Activated CD4-positive, alpha-beta T cell treated with anti-CD3 and anti-CD28 coated beads for 1 hour (primary cell): ENCODE measurements around the gene GNG4.
"Not testable (repeated sequence)": the region's sequence is repeated elsewhere in the genome, so short reads cannot be mapped to it uniquely, and the experiment has no call there.

Experiments used
- DNase-seq: peaks from one replicate; pipeline ENCODE4 v3.0.0-alpha.2; 2020

GNG4 gene

DNA sequence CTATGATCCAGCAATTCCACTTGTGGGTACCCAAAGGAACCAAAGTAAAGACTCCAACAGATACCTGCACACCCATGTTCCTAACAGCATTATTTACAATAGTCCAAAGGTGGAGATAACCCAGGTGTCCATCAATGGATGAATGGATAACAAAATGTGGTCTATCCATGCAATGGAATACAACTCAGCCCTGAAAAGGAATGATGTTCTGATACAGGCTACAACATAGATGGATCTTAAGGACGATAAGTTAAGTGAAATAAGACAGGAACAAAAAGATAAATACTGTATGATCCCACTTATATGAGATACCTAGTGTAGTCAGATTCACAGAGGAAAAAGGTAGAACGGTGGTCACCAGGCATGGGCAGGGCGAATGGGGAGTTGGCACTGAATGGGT is 69.7 kb downstream of the GNG4 start:
- no peak for DNase-seq

DNA sequence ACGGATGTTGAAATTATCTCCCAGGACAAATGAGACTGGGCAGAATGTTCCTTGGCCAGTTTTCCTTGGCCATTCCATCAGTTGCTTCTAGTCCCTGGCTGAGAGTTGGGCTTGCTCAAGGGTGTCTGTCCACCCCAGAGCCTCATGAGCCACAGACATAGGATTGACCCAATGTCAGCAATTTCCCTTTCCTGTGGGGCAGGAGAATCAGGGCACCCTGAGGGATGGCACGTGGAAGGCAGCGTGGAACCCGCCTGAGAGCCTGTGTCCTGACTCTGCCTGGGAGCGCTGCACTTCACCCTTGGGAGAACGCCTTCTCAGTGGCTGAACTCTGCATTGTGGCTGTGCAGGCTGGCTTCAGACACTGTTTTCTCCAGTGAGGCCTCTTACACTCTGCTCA is 74.0 kb downstream of the GNG4 start:
- no peak for DNase-seq

- no peak for DNase-seq
These were observed 75.7 kb downstream of the GNG4 start for GRCh38 chr1:235573880-235574279.

DNA sequence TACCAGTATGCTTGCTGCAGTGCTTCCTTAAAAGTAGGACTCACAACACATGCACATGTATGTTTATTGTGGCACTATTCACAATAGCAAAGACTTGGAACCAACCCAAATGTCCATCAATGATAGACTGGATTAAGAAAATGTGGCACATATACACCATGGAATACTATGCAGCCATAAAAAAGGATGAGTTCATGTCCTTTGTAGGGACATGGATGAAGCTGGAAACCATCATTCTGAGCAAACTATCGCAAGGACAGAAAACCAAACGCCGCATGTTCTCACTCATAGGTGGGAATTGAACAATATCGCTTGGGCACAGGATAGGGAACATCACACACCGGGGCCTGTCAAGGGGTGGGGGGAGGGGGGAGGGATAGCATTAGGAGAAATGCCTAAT is 76.6 kb downstream of the GNG4 start:
- DNase-seq = not testable (repeated sequence)

- DNase-seq = no peak
These were observed 78.1 kb downstream of the GNG4 start for GRCh38 chr1:235571482-235571881.

GRCh38 chr1:235567812-235568503 is 81.6 kb downstream of the GNG4 start:
- DNase-seq = no peak

- no peak for DNase-seq
These were observed 83.5 kb downstream of the GNG4 start for GRCh38 chr1:235566084-235566483.

GRCh38 chr1:235563513-235564061 is 86.0 kb downstream of the GNG4 start:
- DNase-seq = no peak

DNA sequence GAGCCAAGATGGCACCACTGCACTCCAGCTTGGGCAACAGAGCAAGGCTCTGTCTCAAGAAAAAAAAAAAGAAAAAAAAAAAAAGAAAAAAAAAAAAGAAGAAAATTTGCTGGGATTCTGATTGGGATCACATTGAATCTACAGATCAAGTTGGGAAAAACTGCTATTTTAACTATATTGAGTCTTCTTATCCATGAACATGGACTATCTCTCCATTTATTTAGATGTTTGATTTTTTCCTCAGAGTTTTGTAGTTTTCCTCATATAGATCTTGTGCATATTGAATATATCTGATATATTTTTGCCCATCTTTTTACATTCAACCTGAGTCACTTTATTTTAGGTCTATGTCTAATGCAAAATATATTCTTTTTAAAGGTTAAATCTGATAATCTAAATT is 87.0 kb downstream of the GNG4 start:
- no peak for DNase-seq

DNA sequence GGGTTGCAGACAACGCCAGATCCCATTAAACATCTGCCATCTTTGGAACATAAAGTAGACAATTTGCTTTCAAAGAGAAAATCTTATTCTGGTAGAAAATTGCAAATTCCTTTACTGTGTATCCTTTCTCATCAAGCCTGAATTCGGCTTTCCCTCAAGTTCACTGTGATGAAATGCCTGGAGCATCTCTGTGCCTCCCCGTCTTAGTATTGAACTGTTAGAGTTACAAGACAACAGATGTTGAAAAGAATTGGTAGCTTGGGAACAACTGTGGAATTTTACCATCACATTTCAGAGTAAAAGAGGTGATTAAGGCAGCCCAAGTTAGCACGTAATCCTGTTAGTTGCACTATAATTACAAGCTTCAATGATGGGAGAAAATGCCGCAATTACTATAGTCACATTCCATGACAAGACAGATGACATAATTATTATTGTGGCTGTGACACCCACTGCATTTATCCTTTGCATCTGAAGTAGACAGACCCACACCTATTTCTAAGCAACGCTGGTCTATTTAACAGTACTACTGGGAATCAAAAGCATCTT is 90.9 kb downstream of the GNG4 start:
- no peak for DNase-seq

- no peak for DNase-seq
These were observed 92.1 kb downstream of the GNG4 start for GRCh38 chr1:235557495-235557894.

- DNase-seq = no peak
These were observed 92.8 kb downstream of the GNG4 start for GRCh38 chr1:235556807-235557206.

- no peak for DNase-seq
These were observed 96.5 kb downstream of the GNG4 start for GRCh38 chr1:235553112-235553551.

- no peak for DNase-seq
These were observed 97.4 kb downstream of the GNG4 start for GRCh38 chr1:235552146-235552716.

DNA sequence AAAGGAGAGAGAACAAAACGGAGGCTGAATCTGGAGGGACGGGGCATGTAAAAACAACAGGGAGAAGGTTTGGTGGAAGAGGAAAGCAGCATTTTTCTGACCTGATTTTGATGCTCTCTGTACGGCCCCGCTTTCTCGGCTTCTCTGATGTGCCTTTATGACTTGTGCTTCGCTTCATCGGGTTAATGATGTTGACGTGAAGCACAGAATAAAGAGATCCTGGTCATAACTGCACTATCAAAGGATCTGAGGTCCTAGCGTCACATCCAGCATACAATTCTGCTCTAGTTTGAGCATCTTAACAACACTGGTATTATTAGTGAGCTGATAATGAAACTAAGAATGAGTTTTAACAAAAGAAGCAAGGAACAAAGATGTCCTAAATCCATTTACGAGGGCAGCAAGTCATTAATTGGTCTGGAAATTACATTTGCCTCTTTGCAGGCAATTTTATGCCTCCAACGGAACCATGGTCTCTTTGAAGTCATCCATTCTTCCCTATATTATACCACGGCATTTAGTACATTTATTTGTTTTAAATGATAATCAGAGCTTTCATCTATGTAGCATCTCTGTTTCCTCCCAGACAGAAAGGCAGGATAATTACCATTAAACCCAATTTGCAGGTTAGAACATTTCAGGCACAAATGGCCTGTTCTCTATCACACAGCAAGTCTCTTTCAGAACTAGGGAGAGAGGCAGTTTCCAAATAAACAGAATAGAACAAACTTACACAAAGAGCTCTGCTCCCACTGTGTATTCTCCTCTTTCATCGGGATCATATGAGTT is 100.0 kb downstream of the GNG4 start:
- DNase-seq = no peak

- DNase-seq = not testable (repeated sequence)
These were observed 103.0 kb downstream of the GNG4 start for GRCh38 chr1:235546369-235547155.

- DNase-seq = no peak
These were observed 104.2 kb downstream of the GNG4 start for GRCh38 chr1:235545292-235545930.

DNA sequence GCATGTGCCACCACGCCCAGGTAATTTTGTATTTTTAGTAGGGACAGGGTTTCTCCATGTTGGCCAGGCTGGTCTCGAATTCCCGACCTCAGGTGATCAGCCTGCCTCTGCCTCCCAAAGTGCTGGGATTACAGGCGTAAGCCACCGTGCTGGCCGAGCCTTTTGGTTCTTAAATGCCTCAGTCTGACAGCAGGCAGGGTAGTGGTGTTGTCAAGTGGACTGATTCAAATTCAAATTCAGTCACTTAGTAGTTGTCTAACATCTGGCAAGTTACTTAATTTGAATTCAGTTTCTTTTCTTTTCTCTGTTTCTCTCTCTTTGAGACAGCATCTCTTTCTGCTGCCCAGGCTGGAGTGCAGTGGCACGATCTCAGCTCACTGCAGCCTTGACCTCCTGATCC is 106.7 kb downstream of the GNG4 start:
- DNase-seq = not testable (repeated sequence)

DNA sequence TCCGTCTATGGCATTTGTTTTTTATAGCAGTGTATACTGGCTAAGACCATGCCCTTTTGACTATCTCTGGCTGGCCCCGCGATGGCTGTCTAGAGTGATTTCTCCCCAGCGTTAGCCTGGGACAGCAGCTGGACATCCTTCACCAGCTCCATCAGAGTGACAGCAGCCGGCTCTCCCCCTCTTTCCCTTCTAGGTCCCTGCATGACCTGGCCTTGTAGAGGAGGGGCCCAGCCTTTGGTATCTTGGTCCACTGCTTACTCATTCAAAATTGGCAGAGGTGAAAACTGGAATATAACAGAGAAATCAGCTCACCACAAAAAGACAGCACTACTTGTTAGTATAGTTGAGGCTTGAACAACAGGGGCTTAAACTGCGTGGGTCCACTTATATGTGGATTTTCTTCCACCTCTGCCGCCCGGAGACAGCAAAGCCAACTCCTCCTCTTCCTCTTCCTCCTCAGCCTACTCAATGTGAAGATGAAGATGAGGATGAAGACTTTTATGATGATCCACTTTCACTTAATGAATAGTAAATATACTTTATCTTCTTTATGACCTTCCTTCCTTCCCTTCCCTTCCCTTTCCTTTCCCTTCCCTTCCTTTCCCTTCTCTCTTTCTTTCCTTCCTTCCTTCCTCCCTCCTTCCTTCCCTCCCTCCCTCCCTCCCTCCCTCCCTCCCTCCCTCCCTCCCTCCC is 116.0 kb downstream of the GNG4 start:
- no peak for DNase-seq

- DNase-seq = no peak
These were observed 117.2 kb downstream of the GNG4 start for GRCh38 chr1:235532360-235532759.

- no peak for DNase-seq
These were observed 122.3 kb downstream of the GNG4 start for GRCh38 chr1:235527196-235527814.
